ENCODE data around the gene LACTBL1.

- TF ChIP-seq EZH2 (IDR thresholded peaks at IDR 0.05; ENCODE audit: low read depth): no peak
- no peak for TF ChIP-seq CTCF (conservative IDR thresholded peaks at IDR 0.05)
Observed at GRCh38 chr1:22920734-22921451, 51.8 kb downstream of the LACTBL1 start.
